ENCODE results near the gene TMIE. TPM values are rescaled to one million over a fixed set of nuclear protein-coding genes. Genes with fewer than 3 reads are reported as not detected.

TMIE gene
- total and polyA plus RNA-seq, 2 of the 4 experiments (the other 2 are of a cell fraction): 0.12 TPM; not detected in 1

GRCh38 chr3:46679681-46680080 is 21.5 kb upstream of the TMIE start:
- in situ Hi-C loops (cut with MboI; ENCODE audit: low sequenced_read_pairs): no loop called here
- CTCF ChIA-PET: no interaction called here

More at GRCh38 chr3:46679681-46680080, 21.5 kb upstream of the TMIE start:
- no TSS peak for BruUV-seq (replicated peaks)
- Histone ChIP-seq H2AK5ac (ENCODE audit: low read depth, low read length) (no peak overlapping the region), H3K18ac (ENCODE audit: low read depth, low read length) (no peak overlapping the region), H3K9ac (ENCODE audit: low read depth, low read length) (no peak overlapping the region), H4K8ac (ENCODE audit: low read depth in 2 of 2, low read length in 2 of 2) (no peak overlapping the region), H2AK9ac (replicated peaks; ENCODE audit: low read depth, low read length, poor library complexity) (no peak overlapping the region), H3K4me2 (ENCODE audit: low read depth, low read length) (no peak overlapping the region), H3K4ac (ENCODE audit: low read depth, low read length) (no peak overlapping the region), H4K91ac (ENCODE audit: insufficient read depth, low read depth, low read length) (no peak overlapping the region), H4K20me1 (ENCODE audit: insufficient read depth, low read length) (no peaks in the 10 kb centered on the region), H3K36me3 (ENCODE audit: control insufficient read depth, insufficient read depth, low read length) (peaks cover 8% of the 10 kb centered on the region; the same call in 1 of the 2 replicates), H2AFZ (replicated peaks; ENCODE audit: low read length, poor library complexity) (no peak overlapping the region), H3K14ac (replicated peaks; ENCODE audit: low read depth, low read length) (no peak overlapping the region), H2BK20ac (ENCODE audit: low read depth, low read length) (no peak overlapping the region), H4K5ac (ENCODE audit: low read depth, low read length) (no peak overlapping the region), H3K79me1 (ENCODE audit: low read depth in 1 of 2, low read length in 2 of 2) (no peaks in the 10 kb centered on the region), H2BK5ac (ENCODE audit: low read depth, low read length, poor library complexity, severe bottlenecking) (no peak overlapping the region), H3K9me1 (ENCODE audit: insufficient read depth, low read length) (peaks cover 5% of the 10 kb centered on the region; the same call in 1 of the 2 replicates), H2BK15ac (ENCODE audit: low read depth, low read length) (no peak overlapping the region), H3K9me3 (ENCODE audit: control insufficient read depth, insufficient read depth, low read length) (no peaks in the 10 kb centered on the region), H3K4me1 (ENCODE audit: control insufficient read depth, insufficient read depth, low read length) (peaks cover 2% of the 10 kb centered on the region; the same call in 1 of the 2 replicates), H2BK120ac (ENCODE audit: low read depth, low read length) (no peak overlapping the region), H3K23ac (ENCODE audit: low read depth, low read length) (no peak overlapping the region), H3K27ac (ENCODE audit: insufficient read depth, low read length) (no peak overlapping the region), H3K56ac (ENCODE audit: extremely low read depth, insufficient read depth, low read length) (no peak overlapping the region), H3K4me3 (ENCODE audit: insufficient read depth, low read depth, low read length) (no peak overlapping the region), H3K27me3 (ENCODE audit: control insufficient read depth, insufficient read depth, low read length) (no peaks in the 10 kb centered on the region)
- dilution Hi-C loops (cut with HindIII; ENCODE audit: low sequenced_read_pairs, unreplicated experiment): no loop called here
- WGBS, 2 experiments (ENCODE audit: extremely low coverage in 2 of 2, insufficient read length in 1 of 2): 57% methylated on average over 2 of the region's 5 CpGs; no CpG with 5 or more reads in 1 of the 2 experiments
- ATAC-seq (ENCODE audit: low read depth): no peak
- no peak for TF ChIP-seq CTCF (conservative IDR thresholded peaks at IDR 0.05; ENCODE audit: low read depth, low read length)
- no peak for TF ChIP-seq FOS (IDR thresholded peaks at IDR 0.05; ENCODE audit: low read depth, low read length)
- no peak for TF ChIP-seq POLR2A (IDR thresholded peaks at IDR 0.05; ENCODE audit: low read depth, low read length)
- TF ChIP-seq USF2 (IDR thresholded peaks at IDR 0.05; ENCODE audit: low read depth, low read length): no peak
- no peak for TF ChIP-seq RCOR1 (IDR thresholded peaks at IDR 0.05; ENCODE audit: insufficient replicate concordance, low read length)
- no peak for TF ChIP-seq SMC3 (IDR thresholded peaks at IDR 0.05; ENCODE audit: low read depth, low read length)
- no peak for TF ChIP-seq NFE2L2 (IDR thresholded peaks at IDR 0.05; ENCODE audit: low read depth, low read length)
- TF ChIP-seq RAD21 (IDR thresholded peaks at IDR 0.05; ENCODE audit: low read length): no peak
- no peak for TF ChIP-seq MAZ (IDR thresholded peaks at IDR 0.05; ENCODE audit: borderline replicate concordance, low read depth, low read length)
- no peak for TF ChIP-seq BHLHE40 (IDR thresholded peaks at IDR 0.05; ENCODE audit: low read depth, low read length)
- TF ChIP-seq ELK1 (IDR thresholded peaks at IDR 0.05; ENCODE audit: borderline replicate concordance, low read depth, low read length): no peak
- no peak for TF ChIP-seq RFX5 (IDR thresholded peaks at IDR 0.05; ENCODE audit: low read depth, low read length)
- TF ChIP-seq CEBPB (IDR thresholded peaks at IDR 0.05; ENCODE audit: low read depth, low read length): no peak
- no peak for TF ChIP-seq CHD1 (IDR thresholded peaks at IDR 0.05; ENCODE audit: low read depth, low read length)
- TF ChIP-seq MAFK (IDR thresholded peaks at IDR 0.05; ENCODE audit: low read depth, low read length): no peak
- no peak for DNase-seq
- POLR2A ChIA-PET (ENCODE audit: unreplicated experiment): no interaction called here
- intact Hi-C loops (cut with micrococcal nuclease): no loop called here

Data from IMR-90 (cell line).